Neuronal stem cell (in vitro differentiated cells): ENCODE measurements around the gene PSRC1.
"Not testable (repeated sequence)": the region's sequence is repeated elsewhere in the genome, so short reads cannot be mapped to it uniquely, and the experiment has no call there.

ENCODE experiments used
- DNase-seq: peaks from one replicate; pipeline ENCODE4 v3.0.0-alpha.2; 2013; ENCODE audit warnings: low spot score
- H2AFZ ChIP-seq: one replicate; pipeline ENCODE4 v1.6.1; 2013; ENCODE audit warnings: mild to moderate bottlenecking, low read length, inconsistent platforms
- H2AK5ac ChIP-seq: 2 replicates; pipeline ENCODE4 v1.6.1; 2013; ENCODE audit warnings: low read depth, mild to moderate bottlenecking, inconsistent platforms, low read length, moderate library complexity, mixed read lengths
- H2BK120ac ChIP-seq: 2 replicates; pipeline ENCODE4 v1.6.1; 2013; ENCODE audit warnings: low read depth, mild to moderate bottlenecking, inconsistent platforms, low read length, moderate library complexity, mixed read lengths
- H2BK12ac ChIP-seq: one replicate; pipeline ENCODE4 v1.6.1; 2013; ENCODE audit warnings: low read length, inconsistent platforms
- H2BK15ac ChIP-seq: 2 replicates; pipeline ENCODE4 v1.6.1; 2013; ENCODE audit warnings: mild to moderate bottlenecking, low read length, inconsistent platforms, mixed read lengths
- H2BK5ac ChIP-seq: one replicate; pipeline ENCODE4 v1.6.1; 2013; ENCODE audit warnings: inconsistent platforms, mild to moderate bottlenecking, low read length, moderate library complexity
- H3K14ac ChIP-seq: one replicate; pipeline ENCODE4 v1.6.1; 2013; ENCODE audit warnings: low read length, inconsistent platforms
- H3K18ac ChIP-seq: 2 replicates; pipeline ENCODE4 v1.6.1; 2013; ENCODE audit warnings: low read length, inconsistent platforms
- H3K23ac ChIP-seq: 2 replicates; pipeline ENCODE4 v1.6.1; 2013; ENCODE audit warnings: low read depth, mild to moderate bottlenecking, mixed read lengths, low read length, inconsistent platforms; ENCODE audit not compliant: poor library complexity
- H3K27ac ChIP-seq: replicated peaks from 3 replicates; pipeline ENCODE4 v1.5.1; 2013; ENCODE audit warnings: low read length, inconsistent platforms
- H3K27me3 ChIP-seq, 3 experiments: 2 replicates each; pipeline ENCODE4 v1.6.1; 2013; ENCODE audit warnings: low read length in 3 of 3, mild to moderate bottlenecking in 2 of 3, inconsistent platforms in 1 of 3, low read depth in 1 of 3, mixed read lengths in 1 of 3, moderate library complexity in 1 of 3; ENCODE audit not compliant: control insufficient read depth in 3 of 3, insufficient read depth in 3 of 3
- H3K36me3 ChIP-seq, 2 donors: replicated peaks in 1 of 2; 2 replicates each; pipeline ENCODE4 v1.6.1; 2013; ENCODE audit warnings: low read length in 2 of 2; ENCODE audit not compliant: control insufficient read depth in 2 of 2, insufficient read depth in 2 of 2
- H3K4ac ChIP-seq: 2 replicates; pipeline ENCODE4 v1.6.1; 2013; ENCODE audit warnings: inconsistent platforms, mild to moderate bottlenecking, low read length, moderate library complexity
- H3K4me1 ChIP-seq, 2 donors: 1 replicate in 1 of 2; 2 replicates in 1 of 2; pipeline ENCODE4 v1.6.1; 2013; ENCODE audit warnings: low read length in 2 of 2, low read depth in 1 of 2; ENCODE audit not compliant: control insufficient read depth in 2 of 2, insufficient read depth in 1 of 2
- H3K4me2 ChIP-seq: one replicate; pipeline ENCODE4 v1.6.1; 2013; ENCODE audit warnings: mild to moderate bottlenecking, low read length, inconsistent platforms; ENCODE audit not compliant: insufficient read depth, poor library complexity, severe bottlenecking
- H3K4me3 ChIP-seq, 2 donors: 2 replicates each; pipeline ENCODE4 v1.5.1; 2013; ENCODE audit warnings: low read length in 2 of 2, mild to moderate bottlenecking in 2 of 2, inconsistent platforms in 1 of 2, moderate library complexity in 1 of 2
- H3K79me1 ChIP-seq: one replicate; pipeline ENCODE4 v1.6.1; 2013; ENCODE audit warnings: low read depth, mild to moderate bottlenecking, inconsistent platforms, low read length, moderate library complexity
- H3K9ac ChIP-seq: one replicate; pipeline ENCODE4 v1.6.1; 2013; ENCODE audit warnings: mild to moderate bottlenecking, low read depth, low read length, inconsistent platforms; ENCODE audit not compliant: poor library complexity
- H3K9me3 ChIP-seq, 2 donors: replicated peaks in 1 of 2; 2 replicates each; pipeline versions ENCODE3 to v1.6.1; 2013; ENCODE audit warnings: low read length in 2 of 2, mild to moderate bottlenecking in 2 of 2, inconsistent platforms in 1 of 2, low read depth in 1 of 2, mixed read lengths in 1 of 2, moderate library complexity in 1 of 2; ENCODE audit not compliant: control insufficient read depth in 2 of 2, insufficient read depth in 1 of 2
- H4K8ac ChIP-seq: one replicate; pipeline ENCODE4 v1.6.1; 2013; ENCODE audit warnings: low read depth, mild to moderate bottlenecking, inconsistent platforms, low read length, moderate library complexity
- H4K91ac ChIP-seq: one replicate; pipeline ENCODE4 v1.6.1; 2013; ENCODE audit warnings: low read length, low read depth, mild to moderate bottlenecking, inconsistent platforms; ENCODE audit not compliant: poor library complexity
- WGBS, 2 donors: extraction: QIAGEN DNeasy Blood & Tissue Kit; methylation state at CpG; one replicate each; pipeline ENCODE4 v1.1.7; 2013; ENCODE audit warnings: missing lambda C conversion rate in 2 of 2, mixed read lengths in 1 of 2; ENCODE audit not compliant: insufficient read length in 2 of 2, insufficient replicate concordance in 1 of 2; ENCODE audit errors: extremely low coverage in 2 of 2; 5-methylcytosine and 5-hydroxymethylcytosine counted together

Gene PSRC1

GRCh38 chr1:109290998-109291397, 8.1 kb upstream of the PSRC1 start:
- no peak for DNase-seq
- no peak overlapping the region for H3K9ac ChIP-seq
- no peak overlapping the region for H2AK5ac ChIP-seq
- peak overlapping the region; percentile 28 for H2AFZ ChIP-seq
- no peaks in the 10 kb centered on the region for H3K79me1 ChIP-seq
- H3K4ac ChIP-seq, result no peak overlapping the region
- no peaks in the 10 kb centered on the region for H3K27me3 ChIP-seq
- no peak overlapping the region for H3K27ac ChIP-seq
- H2BK12ac ChIP-seq, result no peak overlapping the region
- no peak overlapping the region for H4K91ac ChIP-seq
- H3K4me2 ChIP-seq, result no peak overlapping the region
- no peak overlapping the region for H2BK15ac ChIP-seq
- H3K36me3 ChIP-seq, result no peaks in the 10 kb centered on the region
- H2BK120ac ChIP-seq, result no peak overlapping the region
- H4K8ac ChIP-seq, result no peak overlapping the region
- WGBS, 2 donors, result no CpG with 5 or more reads among the region's 6 CpGs
- no peak overlapping the region for H3K18ac ChIP-seq
- H2BK5ac ChIP-seq, result no peak overlapping the region
- no peaks in the 10 kb centered on the region for H3K4me1 ChIP-seq
- no peak overlapping the region for H3K14ac ChIP-seq
- H3K4me3 ChIP-seq, result no peak overlapping the region
- H3K23ac ChIP-seq, result no peak overlapping the region
- no peaks in the 10 kb centered on the region for H3K9me3 ChIP-seq

DNA sequence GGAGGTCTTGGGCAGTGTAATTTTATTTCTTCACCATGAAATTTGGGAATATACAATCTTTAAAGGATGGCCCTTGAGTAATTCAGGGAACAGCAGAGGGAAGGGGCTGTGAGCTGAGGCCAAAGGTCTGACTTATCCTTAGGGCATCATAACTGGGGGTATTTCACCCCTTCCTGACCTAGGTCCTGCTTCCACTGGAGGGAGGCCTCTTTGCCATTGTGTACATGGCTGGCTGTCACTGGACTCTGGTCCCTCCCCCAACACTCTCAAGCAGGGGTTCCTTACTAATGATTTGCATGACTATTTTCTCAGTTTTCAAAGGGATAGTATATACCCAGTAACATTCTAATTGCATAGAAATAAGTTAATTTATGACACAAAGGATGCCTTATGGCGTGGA, 7.2 kb upstream of the PSRC1 start:
- no peaks in the 10 kb centered on the region for H3K79me1 ChIP-seq
- H2AK5ac ChIP-seq, result no peak overlapping the region
- no peak overlapping the region for H2BK12ac ChIP-seq
- H3K4me1 ChIP-seq, result peaks cover 0 to 5% of the 10 kb centered on the region in 2 donors
- no peak overlapping the region for H2BK120ac ChIP-seq
- H3K4ac ChIP-seq, result no peak overlapping the region
- no peak for DNase-seq
- H4K8ac ChIP-seq, result no peak overlapping the region
- H3K36me3 ChIP-seq, result no peaks in the 10 kb centered on the region
- no peaks in the 10 kb centered on the region for H3K27me3 ChIP-seq
- no CpG with 5 or more reads among the region's 1 CpG for WGBS, 2 donors
- H3K14ac ChIP-seq, result no peak overlapping the region
- no peak overlapping the region for H2BK15ac ChIP-seq
- no peak overlapping the region for H3K18ac ChIP-seq
- H3K27ac ChIP-seq, result no peak overlapping the region
- no peak overlapping the region for H3K4me3 ChIP-seq
- no peak overlapping the region for H2BK5ac ChIP-seq
- H2AFZ ChIP-seq, result peak overlapping the region; percentile 6
- H3K23ac ChIP-seq, result no peak overlapping the region
- no peak overlapping the region for H3K9ac ChIP-seq
- no peak overlapping the region for H4K91ac ChIP-seq
- no peaks in the 10 kb centered on the region for H3K9me3 ChIP-seq
- no peak overlapping the region for H3K4me2 ChIP-seq

- peaks cover 8 to 16% of the 10 kb centered on the region in 2 donors for H3K4me1 ChIP-seq
- H4K91ac ChIP-seq, H2AFZ ChIP-seq, H3K4me2 ChIP-seq, H3K9ac ChIP-seq, H3K36me3 ChIP-seq, H3K4me3 ChIP-seq, H3K23ac ChIP-seq, H3K4ac ChIP-seq, H3K18ac ChIP-seq, H3K27ac ChIP-seq, H3K27me3 ChIP-seq, H2BK12ac ChIP-seq, H4K8ac ChIP-seq, H2BK120ac ChIP-seq, H2BK5ac ChIP-seq, H3K14ac ChIP-seq, H3K9me3 ChIP-seq, H2AK5ac ChIP-seq, H2BK15ac ChIP-seq, DNase-seq: not testable (repeated sequence)
- no CpG with 5 or more reads among the region's 5 CpGs for WGBS, 2 donors
- peaks cover 10% of the 10 kb centered on the region for H3K79me1 ChIP-seq
These were observed 3.8 kb upstream of the PSRC1 start for GRCh38 chr1:109286762-109287161.

DNA sequence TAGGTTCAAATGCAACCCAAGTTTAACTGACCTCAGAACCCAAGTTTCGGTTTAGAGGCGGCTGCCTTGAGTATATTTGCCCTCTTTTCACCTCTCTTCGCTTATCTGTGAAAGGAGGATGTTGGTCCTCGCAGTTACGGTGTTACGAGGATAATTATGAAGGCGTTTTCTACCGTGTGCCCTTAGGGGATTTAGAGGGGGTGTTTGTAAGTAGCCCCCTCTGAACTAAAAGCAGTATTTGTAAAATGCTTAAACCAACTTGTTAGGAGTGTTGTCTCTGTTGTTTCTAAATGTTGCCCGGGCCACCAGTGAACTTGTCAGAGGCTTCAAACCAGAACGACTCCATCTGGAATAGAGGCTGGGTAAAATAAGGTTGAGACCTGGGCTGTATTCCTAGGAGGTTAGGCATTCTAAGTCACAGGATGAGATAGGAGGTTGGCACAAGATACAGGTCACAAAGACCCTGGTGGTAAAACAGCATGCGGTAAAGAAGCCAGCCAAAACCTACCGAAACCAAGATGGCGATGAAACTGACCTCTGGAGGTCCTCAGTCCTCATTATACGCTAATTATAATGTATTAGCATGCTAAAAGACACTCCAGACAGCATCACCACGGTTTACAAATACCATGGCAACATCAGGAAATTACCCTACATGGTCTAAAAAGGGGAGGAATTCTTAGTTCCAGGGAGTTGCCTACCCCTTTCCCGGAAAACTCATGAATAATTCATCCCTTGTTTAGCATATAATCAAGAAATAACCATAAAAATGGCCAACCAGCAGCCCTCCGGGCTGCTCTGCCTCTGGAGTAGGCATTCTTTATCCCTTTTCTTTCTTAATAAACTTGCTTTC, 1.0 kb upstream of the PSRC1 start:
- Histone ChIP-seq H3K27ac (peak overlapping the region; percentile 90), H2BK12ac (no peak overlapping the region), H3K4me1 (peaks cover 12 to 23% of the 10 kb centered on the region in 2 donors), H3K79me1 (peaks cover 15% of the 10 kb centered on the region), H2AK5ac (no peak overlapping the region), H3K18ac (no peak overlapping the region), H4K91ac (no peak overlapping the region), H4K8ac (no peak overlapping the region), H2BK15ac (no peak overlapping the region), H2BK120ac (no peak overlapping the region), H3K36me3 (peaks cover 17 to 27% of the 10 kb centered on the region in 2 donors), H3K4ac (no peak overlapping the region), H3K9me3 (no peaks in the 10 kb centered on the region), H3K9ac (no peak overlapping the region), H3K14ac (no peak overlapping the region), H3K4me3 (peak overlapping the region; percentile 86 to 94), H3K23ac (no peak overlapping the region), H3K4me2 (peak overlapping the region; percentile 85), H2BK5ac (peak overlapping the region; percentile 95), H2AFZ (peak overlapping the region; percentile 90), H3K27me3 (no peaks in the 10 kb centered on the region)
- DNase-seq, result no peak
- WGBS, 2 donors, result no CpG with 5 or more reads among the region's 17 CpGs
